SK-N-MC (cell line): ENCODE results near the gene RBM48.

ENCODE experiments used
- EZH2 ChIP-seq: fragments of 200-600 bp; sonication (generic); IDR thresholded peaks from one replicate; pipeline ENCODE4 v1.6.1; 2017; ENCODE audit warnings: antibody characterized with exemption
- POLR2AphosphoS5 ChIP-seq: IDR thresholded peaks from 2 replicates; pipeline ENCODE4 v1.6.1; 2012; ENCODE audit warnings: mild to moderate bottlenecking, low read depth, low read length, borderline replicate concordance

GRCh38 chr7:92547579-92547978 is 19.0 kb downstream of the RBM48 start:
- TF ChIP-seq EZH2 (no peak), POLR2AphosphoS5 (no peak)
